ENCODE results near the gene NPM1.
"Not testable (repeated sequence)": the region's sequence is repeated elsewhere in the genome, so short reads cannot be mapped to it uniquely, and the experiment has no call there.

Gene NPM1

GRCh38 chr5:171386006-171386671 is 1.5 kb upstream of the NPM1 start:
- ATAC-seq (no peak), DNase-seq (no peak)

- DNase-seq = no peak
- no peak for ATAC-seq
Observed at GRCh38 chr5:171386861-171387344, 746 bp upstream of the NPM1 start.

GRCh38 chr5:171387970-171388815 is 544 bp downstream of the NPM1 start:
- DNase-seq (peak; percentile 89), ATAC-seq (peak; percentile 38)

DNA sequence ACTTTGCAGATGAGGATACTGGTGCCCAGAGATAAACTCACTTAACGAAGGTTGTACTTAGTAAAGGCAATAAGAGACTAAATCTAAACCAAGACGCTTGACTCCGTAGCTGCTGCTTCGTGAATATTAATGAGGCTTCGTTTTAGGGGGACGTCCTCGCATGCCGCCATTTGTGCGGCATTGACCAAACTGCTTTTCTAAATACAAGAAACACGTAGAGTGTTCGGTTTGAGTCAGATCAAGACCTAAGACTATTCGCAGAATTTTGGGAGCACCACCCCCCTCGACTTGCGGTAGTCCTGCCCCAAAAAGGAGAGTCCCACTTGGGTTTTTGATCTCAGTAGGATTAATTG is 1.1 kb downstream of the NPM1 start:
- ATAC-seq = peak; percentile 2
- peak; percentile 49 for DNase-seq

DNA sequence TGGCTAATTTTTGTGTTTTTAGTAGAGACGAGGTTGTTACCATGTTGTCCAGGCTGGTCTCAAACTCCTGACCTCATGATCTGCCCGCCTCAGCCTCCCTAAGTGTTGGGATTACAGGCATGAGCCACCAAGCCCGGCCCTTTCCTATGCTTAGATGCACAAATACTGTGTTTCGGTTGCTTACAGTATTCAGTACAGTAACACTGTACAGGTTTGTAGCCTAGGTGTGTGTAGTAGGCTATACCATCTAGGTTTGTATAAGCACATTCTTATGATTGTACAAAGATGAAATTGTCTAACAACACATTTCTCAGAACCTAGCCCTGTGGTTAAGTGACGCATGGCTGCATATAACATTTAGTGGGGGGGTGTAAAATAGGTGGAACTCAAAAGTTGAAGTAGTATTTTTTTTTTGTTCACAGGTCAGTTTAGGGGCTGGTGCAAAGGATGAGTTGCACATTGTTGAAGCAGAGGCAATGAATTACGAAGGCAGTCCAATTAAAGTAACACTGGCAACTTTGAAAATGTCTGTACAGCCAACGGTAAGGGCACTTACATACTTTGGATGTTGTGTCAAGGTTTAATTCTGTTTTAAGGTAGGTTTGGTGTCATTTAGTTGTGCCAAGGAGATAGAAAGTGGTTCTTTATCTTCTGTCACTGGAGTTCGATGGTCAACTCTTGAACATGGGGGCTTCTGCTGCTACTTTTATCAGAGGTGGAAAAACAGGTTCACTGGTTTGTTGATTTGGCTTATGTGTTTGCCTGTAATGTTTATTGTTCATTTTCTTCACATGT is 3.4 kb downstream of the NPM1 start:
- no peak for DNase-seq
- no peak for ATAC-seq

DNA sequence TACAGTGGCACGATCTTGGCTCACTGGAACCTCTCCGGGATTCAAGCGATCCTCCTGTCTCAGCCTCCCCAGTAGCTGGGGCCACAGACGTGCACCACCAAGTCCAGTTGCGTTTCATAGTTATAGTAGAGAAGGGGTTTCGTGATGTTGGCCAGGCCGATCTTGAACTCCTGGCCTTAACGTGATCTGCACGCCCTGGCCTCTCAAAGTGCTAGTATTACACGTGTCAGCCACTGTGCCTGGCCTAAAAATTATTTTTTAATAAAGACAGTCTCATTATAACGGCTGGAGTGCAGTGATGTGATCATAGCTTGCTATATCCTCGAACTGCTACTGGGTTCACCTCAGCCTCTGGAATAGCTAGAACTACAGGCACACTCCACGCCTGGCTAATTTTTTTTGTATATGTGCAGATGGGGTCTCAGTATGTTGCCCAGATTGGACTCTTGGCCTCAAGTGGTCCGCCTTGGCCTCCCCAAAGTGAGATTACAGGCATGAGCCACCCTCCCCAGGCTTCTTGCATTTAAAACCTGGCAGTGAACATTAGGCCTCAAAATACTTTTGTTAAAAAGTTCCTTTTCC is 4.4 kb downstream of the NPM1 start:
- no peak for DNase-seq
- no peak for ATAC-seq

GRCh38 chr5:171392585-171393159 is 5.0 kb downstream of the NPM1 start:
- DNase-seq (no peak), ATAC-seq (no peak)

GRCh38 chr5:171395042-171395441 is 7.4 kb downstream of the NPM1 start:
- DNase-seq (no peak), ATAC-seq (no peak)

- not testable (repeated sequence) for ATAC-seq
Observed at GRCh38 chr5:171396583-171396982, 8.9 kb downstream of the NPM1 start.

DNA sequence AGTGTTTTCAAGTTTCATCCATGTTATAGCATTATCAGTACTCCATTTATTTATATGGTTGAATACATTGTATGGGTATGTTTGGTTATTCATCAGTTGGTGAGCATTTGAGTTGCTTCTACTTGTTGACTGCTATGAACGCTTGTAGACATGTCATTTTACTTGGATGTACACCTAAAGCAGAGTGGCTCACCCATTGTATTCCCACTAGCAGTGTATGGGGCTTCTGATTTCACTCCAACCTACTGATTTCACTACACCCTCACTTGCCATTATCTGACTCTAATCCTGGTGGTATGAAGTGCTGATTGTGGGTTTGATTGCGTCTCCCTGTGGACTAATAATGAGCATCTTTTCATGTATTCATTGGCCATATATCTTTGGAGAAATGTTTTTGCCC is 9.5 kb downstream of the NPM1 start:
- peak; percentile 4 for ATAC-seq
- DNase-seq = no peak

More at GRCh38 chr5:171396583-171396982, 8.9 kb downstream of the NPM1 start:
- DNase-seq = not testable (repeated sequence)

DNA sequence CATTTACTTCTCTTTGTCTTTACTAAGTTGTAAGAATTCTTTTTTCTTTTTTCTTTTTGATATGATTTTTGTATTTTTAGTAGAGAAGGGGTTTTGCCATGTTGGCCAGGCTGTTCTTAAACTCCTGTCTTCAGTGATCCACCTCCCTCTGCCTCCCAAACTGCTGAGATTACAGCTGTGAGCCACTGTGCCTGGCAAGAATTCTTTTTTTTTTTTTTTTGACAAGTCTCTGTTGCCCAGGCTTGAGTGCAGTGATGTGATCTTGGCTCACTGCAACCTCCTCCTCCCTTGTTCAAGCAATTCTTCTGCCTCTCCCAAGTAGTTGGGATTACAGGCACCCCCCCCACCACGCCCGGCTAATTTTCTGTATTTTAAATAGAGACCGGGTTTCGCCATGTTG is 9.9 kb downstream of the NPM1 start:
- no peak for DNase-seq
- ATAC-seq = no peak

DNA sequence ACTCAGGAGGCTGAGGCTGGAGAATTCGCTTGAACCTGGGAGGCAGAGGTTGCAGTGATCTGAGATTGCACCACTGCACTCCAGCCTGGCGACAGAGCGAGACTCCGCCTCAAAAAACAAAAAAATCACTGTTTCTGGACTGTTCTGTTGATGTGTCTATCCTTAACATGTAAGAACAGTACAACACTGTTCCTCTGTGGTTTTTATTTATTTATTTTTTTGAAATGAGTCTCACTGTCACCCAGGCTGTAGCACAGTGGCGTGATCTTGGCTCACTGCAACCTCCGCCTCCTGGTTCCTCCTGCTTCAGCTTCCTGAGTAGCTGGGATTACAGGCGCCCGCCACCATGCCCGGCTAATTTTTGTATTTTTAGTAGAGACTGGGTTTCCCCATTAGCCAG is 11.0 kb downstream of the NPM1 start:
- DNase-seq, ATAC-seq: not testable (repeated sequence)

DNA sequence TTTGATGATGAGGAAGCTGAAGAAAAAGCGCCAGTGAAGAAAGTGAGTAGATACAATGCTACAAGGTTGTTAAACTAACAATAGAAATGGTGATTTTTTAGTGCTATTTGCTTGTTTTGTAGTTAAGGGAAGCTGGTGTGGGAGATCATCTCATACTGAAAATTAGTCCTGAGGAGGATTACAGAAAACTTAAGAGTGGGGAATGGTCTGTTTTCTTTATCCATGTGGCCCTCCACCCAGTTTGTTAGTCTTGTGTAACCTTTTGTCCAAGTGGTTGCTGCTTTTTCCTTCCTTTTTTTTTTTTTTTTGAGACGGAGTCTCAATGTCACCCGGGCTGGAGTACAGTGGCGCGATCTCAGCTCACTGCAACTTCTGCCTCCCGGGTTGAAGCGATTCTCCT is 12.5 kb downstream of the NPM1 start:
- DNase-seq (no peak), ATAC-seq (no peak)

DNA sequence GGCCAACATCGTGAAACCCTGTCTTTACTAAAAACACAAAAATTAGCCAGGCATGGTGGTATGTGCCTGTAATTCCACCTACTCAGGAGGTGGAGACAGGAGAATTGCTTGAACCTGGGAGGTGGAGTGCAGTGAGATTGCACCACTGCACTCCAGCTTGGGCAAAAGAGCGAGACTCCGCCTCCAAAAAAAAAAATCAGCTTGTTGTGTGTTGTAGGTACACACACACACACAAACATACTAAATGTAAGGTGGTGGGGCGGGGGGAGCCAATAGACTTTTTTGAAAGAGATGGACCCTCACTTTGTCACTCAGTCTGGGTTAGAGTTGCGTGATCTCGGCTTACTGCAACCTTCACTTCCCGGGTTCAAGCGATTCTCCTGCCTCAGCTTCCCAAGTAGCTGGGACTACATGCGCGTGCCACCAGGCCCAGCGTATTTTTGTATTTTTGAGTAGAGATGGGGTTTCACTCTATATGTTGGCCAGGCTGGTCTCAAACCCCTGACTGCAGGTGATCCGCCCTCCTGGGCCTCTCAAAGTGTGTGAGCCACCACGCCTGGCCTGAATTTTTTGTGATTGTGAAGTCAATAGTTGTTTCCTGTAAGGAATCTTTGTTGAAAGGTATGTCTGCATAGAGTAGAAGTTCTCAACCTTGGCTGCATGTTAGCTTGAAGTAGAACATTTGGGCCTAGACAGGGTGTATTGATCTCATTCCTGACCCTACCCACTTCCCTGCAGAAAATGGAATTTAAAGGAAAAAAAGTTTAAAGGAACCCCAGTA is 13.7 kb downstream of the NPM1 start:
- DNase-seq (no peak), ATAC-seq (no peak)

DNA sequence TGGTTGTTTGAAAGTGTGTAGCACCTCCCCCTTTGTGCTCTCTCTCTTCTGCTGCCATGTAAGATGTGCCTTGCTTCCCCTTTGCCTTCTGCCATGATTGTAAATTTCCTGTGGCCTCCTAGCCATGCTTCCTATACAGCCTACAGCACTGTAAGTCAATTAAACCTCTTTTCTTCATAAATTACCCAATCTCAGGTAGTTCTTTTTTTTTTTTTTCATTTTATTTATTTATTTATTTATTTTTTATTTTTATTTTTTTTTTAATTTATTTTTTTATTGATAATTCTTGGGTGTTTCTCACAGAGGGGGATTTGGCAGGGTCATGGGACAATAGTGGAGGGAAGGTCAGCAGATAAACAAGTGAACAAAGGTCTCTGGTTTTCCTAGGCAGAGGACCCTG is 15.1 kb downstream of the NPM1 start:
- not testable (repeated sequence) for ATAC-seq, DNase-seq

- no peak for DNase-seq
- ATAC-seq = peak; percentile 20
Observed at GRCh38 chr5:171405615-171406014, 18.0 kb downstream of the NPM1 start.

DNA sequence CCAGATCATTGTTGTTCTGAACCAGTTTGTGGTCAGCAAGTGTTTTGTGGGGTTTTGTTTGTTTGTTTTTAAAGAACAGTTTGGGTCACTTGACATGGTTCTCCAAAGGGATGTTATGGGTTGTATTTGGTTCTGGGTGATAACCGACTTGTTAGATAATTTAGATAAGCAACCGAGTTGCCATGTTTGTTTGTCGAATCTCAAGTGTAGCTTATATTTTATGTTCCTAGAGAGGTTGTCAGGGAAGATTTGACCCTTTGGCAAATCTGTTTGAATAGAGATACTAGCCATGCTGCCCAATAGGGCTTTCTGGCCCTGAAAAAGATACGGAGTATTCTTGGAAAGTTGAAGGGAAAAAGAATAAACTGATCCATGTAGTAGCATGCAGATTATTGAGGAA is 19.6 kb downstream of the NPM1 start:
- ATAC-seq = no peak
- no peak for DNase-seq

GRCh38 chr5:171409164-171410136 is 21.8 kb downstream of the NPM1 start:
- DNase-seq (no peak), ATAC-seq (no peak)

GRCh38 chr5:171410181-171410580 is 22.5 kb downstream of the NPM1 start:
- ATAC-seq (no peak), DNase-seq (no peak)

GRCh38 chr5:171412186-171412585 is 24.5 kb downstream of the NPM1 start:
- no peak for DNase-seq
- ATAC-seq = no peak

Measured in stimulated activated naive CD8-positive, alpha-beta T cell treated with anti-CD3 and anti-CD28 coated beads, Interleukin-15, Interleukin-2, amounts not matched to agents 100 U/mL and 50 U/mL, for 24 hours (primary cell).